ENCODE results near the gene ITGA1.
"Not testable (repeated sequence)": the region's sequence is repeated elsewhere in the genome, so short reads cannot be mapped to it uniquely, and the experiment has no call there.

ITGA1 gene

DNA sequence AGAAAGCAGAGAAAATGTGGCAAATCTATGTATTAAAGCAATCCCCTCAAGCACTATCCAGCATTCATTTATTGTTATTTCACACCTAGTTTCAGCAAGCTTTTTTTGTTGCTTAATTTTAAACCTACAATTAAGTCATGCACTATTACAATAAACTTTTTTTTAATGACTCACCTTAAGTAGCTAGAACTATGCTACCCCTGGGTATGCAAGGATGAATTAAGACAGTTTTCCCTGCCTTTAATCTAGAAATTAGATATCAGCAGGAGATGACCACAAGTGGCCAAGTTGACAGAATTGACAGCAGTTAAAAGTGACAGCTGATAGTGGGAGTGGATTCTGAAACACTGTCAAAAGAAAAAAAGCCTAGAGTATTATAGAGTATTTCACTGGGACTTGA lies 20.0 kb downstream of the ITGA1 start:
- no peak for TF ChIP-seq JUND (IDR thresholded peaks at IDR 0.05; ENCODE audit: low read depth)
- no peak for DNase-seq (ENCODE audit: low read depth in 1 of 2, low spot score in 1 of 2)
- in situ Hi-C loops (cut with HindIII; ENCODE audit: low pct_unique_long_range_greater_than_20kb, low sequenced_read_pairs) = no loop called here

GRCh38 chr5:52808316-52808901 lies 20.7 kb downstream of the ITGA1 start:
- TF ChIP-seq JUND (IDR thresholded peaks at IDR 0.05; ENCODE audit: low read depth) = no peak
- in situ Hi-C loops (cut with HindIII; ENCODE audit: low pct_unique_long_range_greater_than_20kb, low sequenced_read_pairs) = no loop called here
- no peak for DNase-seq (ENCODE audit: low read depth in 1 of 2, low spot score in 1 of 2)

DNA sequence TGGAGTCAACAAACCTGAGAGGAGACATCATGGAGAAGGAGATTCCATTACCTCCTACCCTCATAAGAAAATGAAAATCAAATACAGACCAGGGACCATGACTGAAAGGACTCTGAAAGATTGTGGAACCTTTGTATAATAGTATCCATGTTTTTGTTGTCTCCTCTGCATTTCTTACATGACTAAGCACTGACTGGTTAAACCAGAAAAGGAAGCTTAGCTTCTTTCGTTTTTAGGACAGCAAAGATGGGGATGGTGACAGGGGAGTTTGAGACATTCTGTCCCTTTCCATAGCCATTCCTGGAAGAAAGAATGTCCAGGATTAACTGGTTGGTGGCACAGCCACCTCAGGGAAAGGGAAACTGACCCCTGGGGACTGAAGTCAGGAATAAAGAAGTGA lies 22.2 kb downstream of the ITGA1 start:
- DNase-seq (ENCODE audit: low read depth in 1 of 2, low spot score in 1 of 2) = peak in 1 of 2 experiments; percentile 60
- TF ChIP-seq JUND (IDR thresholded peaks at IDR 0.05; ENCODE audit: low read depth) = no peak
- in situ Hi-C loops (cut with HindIII; ENCODE audit: low pct_unique_long_range_greater_than_20kb, low sequenced_read_pairs) = no loop called here

GRCh38 chr5:52810426-52810825 lies 22.7 kb downstream of the ITGA1 start:
- in situ Hi-C loops (cut with HindIII; ENCODE audit: low pct_unique_long_range_greater_than_20kb, low sequenced_read_pairs) = no loop called here
- DNase-seq (ENCODE audit: low read depth in 1 of 2, low spot score in 1 of 2) = no peak
- TF ChIP-seq JUND (IDR thresholded peaks at IDR 0.05; ENCODE audit: low read depth) = no peak

DNA sequence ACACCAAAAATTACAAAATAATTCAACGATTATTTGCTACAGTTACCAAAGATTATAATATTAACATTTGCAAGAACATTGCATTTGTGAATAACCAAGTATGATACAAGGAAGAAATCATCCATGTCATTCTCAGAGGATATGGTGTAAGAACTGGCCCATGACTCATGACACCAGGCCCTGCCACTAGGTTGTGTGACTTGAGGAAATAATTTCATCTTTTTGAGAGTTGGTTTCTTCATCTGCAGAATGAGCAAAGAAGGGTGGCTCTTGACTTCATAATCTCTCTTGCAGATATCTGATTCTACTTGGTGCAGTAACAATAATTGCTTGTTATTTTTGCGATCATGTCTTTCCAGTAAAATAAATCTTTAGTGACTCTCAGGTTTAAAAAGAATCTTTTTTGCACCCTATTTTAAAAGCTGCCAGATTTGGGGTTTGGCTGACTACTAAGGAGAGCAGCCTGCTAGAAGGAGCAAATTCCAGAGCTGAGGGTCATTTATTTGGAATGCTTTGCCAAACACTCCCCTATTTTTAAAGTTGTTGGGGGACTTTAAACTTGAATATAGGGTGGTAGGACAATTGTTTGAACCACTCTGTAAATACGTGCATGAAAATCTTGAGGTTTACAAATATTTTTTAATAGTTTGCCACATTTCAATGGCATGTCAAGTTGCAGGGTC lies 23.5 kb downstream of the ITGA1 start:
- no peak for DNase-seq (ENCODE audit: low read depth in 1 of 2, low spot score in 1 of 2)
- in situ Hi-C loops (cut with HindIII; ENCODE audit: low pct_unique_long_range_greater_than_20kb, low sequenced_read_pairs) = no loop called here
- no peak for TF ChIP-seq JUND (IDR thresholded peaks at IDR 0.05; ENCODE audit: low read depth)

- DNase-seq (ENCODE audit: low read depth in 1 of 2, low spot score in 1 of 2) = no peak
- no peak for TF ChIP-seq JUND (IDR thresholded peaks at IDR 0.05; ENCODE audit: low read depth)
- in situ Hi-C loops (cut with HindIII; ENCODE audit: low pct_unique_long_range_greater_than_20kb, low sequenced_read_pairs) = no loop called here
Measured at GRCh38 chr5:52814352-52815148, 26.8 kb downstream of the ITGA1 start.

GRCh38 chr5:52817818-52818217 lies 30.1 kb downstream of the ITGA1 start:
- TF ChIP-seq JUND (IDR thresholded peaks at IDR 0.05; ENCODE audit: low read depth) = no peak
- in situ Hi-C loops (cut with HindIII; ENCODE audit: low pct_unique_long_range_greater_than_20kb, low sequenced_read_pairs) = no loop called here
- DNase-seq (ENCODE audit: low read depth in 1 of 2, low spot score in 1 of 2) = no peak

DNA sequence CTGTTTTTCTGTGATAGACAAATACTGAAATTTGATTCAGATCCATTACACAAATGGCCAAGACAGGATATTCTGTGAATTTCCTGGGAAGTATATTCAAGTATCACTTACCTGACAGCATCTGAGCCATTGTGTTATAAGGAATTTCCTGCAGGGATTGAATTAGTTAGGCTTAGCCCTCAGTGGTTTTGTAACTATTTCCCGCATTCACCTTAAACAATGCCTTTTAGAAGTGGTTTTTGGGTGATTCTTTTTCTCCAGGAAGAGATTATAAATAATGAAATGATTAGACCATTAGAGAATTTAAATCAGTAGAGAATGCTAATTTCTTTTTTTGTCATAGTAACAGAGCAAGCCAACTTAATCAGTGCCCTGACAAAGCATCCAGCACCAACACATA lies 30.6 kb downstream of the ITGA1 start:
- TF ChIP-seq JUND (IDR thresholded peaks at IDR 0.05; ENCODE audit: low read depth) = no peak
- no peak for DNase-seq (ENCODE audit: low read depth in 1 of 2, low spot score in 1 of 2)
- in situ Hi-C loops (cut with HindIII; ENCODE audit: low pct_unique_long_range_greater_than_20kb, low sequenced_read_pairs) = no loop called here

DNA sequence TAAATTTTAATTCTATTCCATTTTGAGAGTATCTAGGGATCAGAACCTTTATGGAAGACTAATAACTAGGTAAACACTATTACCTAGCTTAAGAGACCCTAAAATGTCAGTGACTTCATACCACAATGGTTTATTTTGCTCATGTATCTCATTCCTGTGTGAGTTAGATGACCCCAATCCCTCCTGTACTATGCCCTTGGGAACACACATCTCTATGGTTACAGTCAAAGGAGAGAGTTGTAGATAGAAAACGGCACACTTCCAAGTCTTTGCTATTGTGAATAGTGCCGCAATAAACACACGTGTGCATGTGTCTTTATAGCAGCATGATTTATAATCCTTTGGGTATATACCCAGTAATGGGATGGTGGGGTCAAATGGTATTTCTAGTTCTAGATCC lies 31.1 kb downstream of the ITGA1 start:
- DNase-seq (ENCODE audit: low read depth in 1 of 2, low spot score in 1 of 2); in situ Hi-C loops (cut with HindIII; ENCODE audit: low pct_unique_long_range_greater_than_20kb, low sequenced_read_pairs): not testable (repeated sequence)

DNA sequence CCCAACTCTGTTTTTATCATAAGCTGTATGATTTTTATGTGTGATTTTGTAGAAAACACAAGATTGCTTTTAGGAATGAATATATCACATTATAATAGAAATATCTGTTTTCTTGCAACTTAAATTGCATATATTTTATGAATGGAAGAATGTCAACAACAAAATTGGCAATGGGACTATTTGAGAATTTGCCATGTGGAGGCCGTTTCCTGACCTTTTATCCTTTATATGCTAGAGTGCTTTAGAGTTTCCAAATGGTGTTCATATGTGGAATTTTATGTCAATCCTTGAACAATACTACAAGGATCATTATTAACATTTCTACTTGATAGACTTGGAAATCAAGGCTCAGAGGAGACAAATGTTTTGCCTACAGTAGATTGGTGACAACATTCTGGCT lies 34.2 kb downstream of the ITGA1 start:
- in situ Hi-C loops (cut with HindIII; ENCODE audit: low pct_unique_long_range_greater_than_20kb, low sequenced_read_pairs) = no loop called here
- TF ChIP-seq JUND (IDR thresholded peaks at IDR 0.05; ENCODE audit: low read depth) = no peak
- no peak for DNase-seq (ENCODE audit: low read depth in 1 of 2, low spot score in 1 of 2)

- in situ Hi-C loops (cut with HindIII; ENCODE audit: low pct_unique_long_range_greater_than_20kb, low sequenced_read_pairs) = no loop called here
- no peak for TF ChIP-seq JUND (IDR thresholded peaks at IDR 0.05; ENCODE audit: low read depth)
- DNase-seq (ENCODE audit: low read depth in 1 of 2, low spot score in 1 of 2) = no peak
Measured at GRCh38 chr5:52822437-52822836, 34.7 kb downstream of the ITGA1 start.

DNA sequence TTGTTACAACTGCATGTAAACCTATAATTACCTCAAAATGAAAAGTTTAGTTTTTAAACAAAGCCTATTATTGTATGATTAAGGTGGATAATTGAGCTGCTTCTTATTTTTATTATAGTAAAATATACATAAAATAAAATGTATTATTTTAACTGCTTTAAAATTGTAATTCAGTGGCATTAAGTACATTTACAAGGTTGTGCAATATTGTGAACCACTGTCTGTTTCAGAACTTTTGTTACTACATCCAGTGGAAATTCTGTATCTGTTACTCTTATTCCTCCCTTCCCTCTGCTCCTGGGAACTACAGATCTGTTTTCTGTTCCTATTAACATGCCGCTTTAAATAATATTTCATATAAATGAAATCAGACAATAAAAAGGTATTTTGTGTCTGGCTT lies 37.1 kb downstream of the ITGA1 start:
- TF ChIP-seq JUND (IDR thresholded peaks at IDR 0.05; ENCODE audit: low read depth) = no peak
- in situ Hi-C loops (cut with HindIII; ENCODE audit: low pct_unique_long_range_greater_than_20kb, low sequenced_read_pairs) = no loop called here
- no peak for DNase-seq (ENCODE audit: low read depth in 1 of 2, low spot score in 1 of 2)

GRCh38 chr5:52825826-52826225 lies 38.1 kb downstream of the ITGA1 start:
- no peak for DNase-seq (ENCODE audit: low read depth in 1 of 2, low spot score in 1 of 2)
- in situ Hi-C loops (cut with HindIII; ENCODE audit: low pct_unique_long_range_greater_than_20kb, low sequenced_read_pairs) = no loop called here
- TF ChIP-seq JUND (IDR thresholded peaks at IDR 0.05; ENCODE audit: low read depth) = no peak

Measured in T47D (cell line).